Liver (tissue), 3 donors: ENCODE data around the gene SHB.

Source experiments
- ATF3 ChIP-seq: IDR thresholded peaks from 2 replicates; pipeline ENCODE4 v1.6.1; 2016; ENCODE audit warnings: antibody characterized with exemption
- JUND ChIP-seq, 2 donors: IDR thresholded peaks; 2 replicates each; pipeline ENCODE4 v1.6.1; 2016; ENCODE audit warnings: antibody characterized with exemption in 2 of 2
- RAD21 ChIP-seq, 2 donors: IDR thresholded peaks; 2 replicates each; pipeline ENCODE4 v1.6.1; 2016; ENCODE audit warnings: antibody characterized with exemption in 2 of 2, mild to moderate bottlenecking in 2 of 2
- REST ChIP-seq: IDR thresholded peaks from 2 replicates; pipeline ENCODE4 v1.6.1; 2016; ENCODE audit warnings: antibody characterized with exemption, mild to moderate bottlenecking
- RXRA ChIP-seq, 2 donors: IDR thresholded peaks; 2 replicates each; pipeline ENCODE4 v1.6.1; 2017 to 2018; ENCODE audit warnings: antibody characterized with exemption in 2 of 2, mild to moderate bottlenecking in 1 of 2
- SP1 ChIP-seq: IDR thresholded peaks from 2 replicates; pipeline ENCODE4 v1.6.1; 2018; ENCODE audit warnings: antibody characterized with exemption, mild to moderate bottlenecking
- TAF1 ChIP-seq: conservative IDR thresholded peaks from 2 replicates; pipeline ENCODE4 v1.6.1; 2016; ENCODE audit warnings: antibody characterized with exemption, mild to moderate bottlenecking
- YY1 ChIP-seq: IDR thresholded peaks from 2 replicates; pipeline ENCODE4 v1.6.1; 2016; ENCODE audit warnings: antibody characterized with exemption, mild to moderate bottlenecking
- TF ChIP-seq, protein P1 (sequence below): fragments of 150-350 bp; IDR thresholded peaks from 2 replicates; pipeline ENCODE4 v1.5.1; 2017; ENCODE audit warnings: improper control_type of control experiment, low read depth, low read length; ENCODE audit not compliant: missing input control
- TF ChIP-seq, protein P2 (sequence below): IDR thresholded peaks from 2 replicates; pipeline ENCODE4 v1.6.1; 2016; ENCODE audit warnings: antibody characterized with exemption
- donor health status: healthy.
- donor health status: healthy.

DNA sequence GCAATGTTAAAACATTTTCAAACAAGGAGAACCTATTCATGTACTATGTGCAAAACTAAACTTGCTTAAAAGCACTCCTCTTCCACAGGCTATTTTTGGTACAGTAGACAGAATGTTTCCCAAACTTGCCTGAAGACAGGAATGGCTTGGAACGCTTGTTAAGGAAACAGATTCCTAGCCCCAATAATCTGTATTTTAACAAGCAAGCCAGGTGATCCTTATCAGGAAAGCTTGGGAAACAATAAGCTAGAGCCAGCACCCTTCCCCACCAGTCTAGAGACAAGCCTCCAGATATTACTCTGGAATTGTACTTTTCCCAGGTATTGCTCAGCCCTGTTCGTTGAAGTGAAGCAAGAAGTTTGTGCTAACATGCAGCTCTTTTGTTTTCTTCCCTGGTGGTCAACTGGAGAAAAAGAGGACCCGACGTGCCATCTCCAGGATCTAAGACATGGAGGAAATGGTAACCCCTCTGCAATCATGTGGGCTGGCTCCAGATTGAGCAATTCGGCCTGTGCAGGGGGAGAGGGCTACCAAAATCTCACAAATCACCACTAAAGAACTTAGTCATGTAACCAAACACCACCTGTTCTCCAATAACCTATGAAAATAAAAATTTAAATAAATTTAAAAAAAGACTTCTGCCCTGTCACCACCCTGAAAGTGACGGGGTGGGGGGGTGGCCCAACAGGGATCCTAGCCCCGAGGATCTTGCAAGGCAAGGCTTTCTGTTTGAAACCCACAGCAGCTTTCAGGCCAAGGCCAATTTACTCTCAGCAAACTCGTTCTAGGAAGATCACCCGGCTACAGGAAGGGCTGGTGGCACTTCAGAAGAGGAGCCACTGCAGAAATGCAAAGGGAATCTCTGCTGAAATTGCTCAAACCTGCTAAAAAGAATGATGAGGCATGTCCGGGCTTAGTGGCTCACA, 48.6 kb downstream of the SHB start:
- no peak for TF ChIP-seq SP1
- no peak for TF ChIP-seq RAD21 (IDR thresholded peaks at IDR 0.05)
- TF ChIP-seq, protein P1, sequence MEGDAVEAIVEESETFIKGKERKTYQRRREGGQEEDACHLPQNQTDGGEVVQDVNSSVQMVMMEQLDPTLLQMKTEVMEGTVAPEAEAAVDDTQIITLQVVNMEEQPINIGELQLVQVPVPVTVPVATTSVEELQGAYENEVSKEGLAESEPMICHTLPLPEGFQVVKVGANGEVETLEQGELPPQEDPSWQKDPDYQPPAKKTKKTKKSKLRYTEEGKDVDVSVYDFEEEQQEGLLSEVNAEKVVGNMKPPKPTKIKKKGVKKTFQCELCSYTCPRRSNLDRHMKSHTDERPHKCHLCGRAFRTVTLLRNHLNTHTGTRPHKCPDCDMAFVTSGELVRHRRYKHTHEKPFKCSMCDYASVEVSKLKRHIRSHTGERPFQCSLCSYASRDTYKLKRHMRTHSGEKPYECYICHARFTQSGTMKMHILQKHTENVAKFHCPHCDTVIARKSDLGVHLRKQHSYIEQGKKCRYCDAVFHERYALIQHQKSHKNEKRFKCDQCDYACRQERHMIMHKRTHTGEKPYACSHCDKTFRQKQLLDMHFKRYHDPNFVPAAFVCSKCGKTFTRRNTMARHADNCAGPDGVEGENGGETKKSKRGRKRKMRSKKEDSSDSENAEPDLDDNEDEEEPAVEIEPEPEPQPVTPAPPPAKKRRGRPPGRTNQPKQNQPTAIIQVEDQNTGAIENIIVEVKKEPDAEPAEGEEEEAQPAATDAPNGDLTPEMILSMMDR = no peak
- no peak for TF ChIP-seq JUND (IDR thresholded peaks at IDR 0.05)
- TF ChIP-seq, protein P2, sequence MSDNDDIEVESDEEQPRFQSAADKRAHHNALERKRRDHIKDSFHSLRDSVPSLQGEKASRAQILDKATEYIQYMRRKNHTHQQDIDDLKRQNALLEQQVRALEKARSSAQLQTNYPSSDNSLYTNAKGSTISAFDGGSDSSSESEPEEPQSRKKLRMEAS = no peak
- no peak for TF ChIP-seq ATF3
- TF ChIP-seq YY1 = no peak
- TF ChIP-seq RXRA (IDR thresholded peaks at IDR 0.05) = no peak
- TF ChIP-seq REST = no peak
- TF ChIP-seq TAF1 = no peak
